ENCODE measurements around the gene PIEZO1. TPM values are rescaled to one million over a fixed set of nuclear protein-coding genes. Genes with fewer than 3 reads are reported as not detected.

The PIEZO1 gene
- total and polyA plus RNA-seq, 7 experiments from 2014 or later, result 3.6 to 237 (median 111) TPM

DNA sequence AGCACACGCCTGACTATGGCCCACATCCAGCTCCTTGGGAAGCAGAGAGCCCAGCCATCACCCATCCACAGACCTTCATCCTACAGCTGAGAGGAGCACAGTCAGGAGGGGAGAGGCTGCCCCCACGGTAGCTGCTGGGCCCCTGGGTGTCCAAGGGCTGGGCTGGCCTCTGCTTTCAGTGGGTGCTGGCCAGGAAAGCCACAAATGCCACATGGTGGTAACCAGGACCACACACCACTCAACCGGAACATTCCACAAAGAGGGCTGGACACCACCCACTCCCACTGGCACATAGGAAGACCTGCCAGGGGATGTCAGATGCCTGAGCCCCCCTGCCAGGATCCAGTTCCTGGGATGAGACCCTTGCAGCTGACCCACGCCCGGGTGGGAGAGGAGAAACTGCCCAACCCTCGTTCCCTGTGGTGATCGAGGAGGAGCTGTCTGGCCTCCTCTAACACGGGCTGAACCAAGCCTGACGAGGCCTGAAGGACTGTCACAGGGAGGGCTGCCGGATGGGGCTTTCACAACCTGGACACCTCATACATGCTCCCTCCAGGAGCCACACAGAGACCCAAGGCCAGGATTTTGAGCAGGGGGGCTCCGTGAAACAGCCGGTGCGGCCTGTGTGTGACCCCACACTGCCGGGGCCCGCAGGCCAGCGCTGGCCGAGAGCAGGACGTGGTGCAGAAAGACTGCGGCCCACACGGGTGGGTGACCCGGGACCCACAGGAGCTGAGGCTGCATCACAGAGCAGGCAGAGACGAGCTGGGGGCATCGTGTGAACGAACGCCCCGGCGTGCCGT, 30.7 kb downstream of the PIEZO1 start:
- H3K4me3 Mint-ChIP-seq, result no peak overlapping the region

DNA sequence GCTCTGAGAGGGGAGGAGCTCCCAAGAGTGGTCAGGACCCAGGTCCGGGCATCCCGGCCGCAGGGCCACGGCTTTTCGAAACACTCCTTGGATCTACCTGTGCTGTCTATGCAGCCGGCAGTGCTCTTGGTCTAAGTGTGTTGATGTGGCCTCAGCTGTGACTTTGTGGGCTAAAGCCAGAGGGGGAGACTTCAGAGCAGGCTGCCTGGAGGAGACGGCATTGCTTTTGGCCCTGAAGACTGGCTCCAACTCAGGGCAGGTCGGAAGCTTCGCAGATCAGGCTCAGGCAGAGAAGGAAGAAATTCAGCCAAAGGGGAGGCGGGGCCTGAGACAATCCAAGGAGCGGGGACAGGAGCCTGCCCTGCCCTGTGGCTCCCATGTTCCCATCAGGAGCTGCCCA, 31.4 kb downstream of the PIEZO1 start:
- H3K27ac Mint-ChIP-seq, result no peak overlapping the region
- POLR2A ChIA-PET, result interaction anchor here (1.0 kb wide), 1 partner anchor 28 kb away, joined by 3 read pairs; no protein-coding TSS in a partner anchor
- CTCF ChIA-PET, result interaction anchor here (1.0 kb wide), 1 partner anchor 17 kb away, joined by 4 read pairs; no protein-coding TSS in a partner anchor

More for the DNA sequence above, 30.7 kb downstream of the PIEZO1 start:
- DNase-seq, result no peak
- no peak for ATAC-seq
- Histone ChIP-seq H3K27ac (ENCODE audit: low read depth, low read length) (no peak overlapping the region), H3K36me3 (ENCODE audit: control insufficient read depth in 2 of 3, insufficient read depth in 3 of 3, low read length in 3 of 3) (no peaks in the 10 kb centered on the region), H3K9me3 (ENCODE audit: control insufficient read depth in 2 of 3, low read length in 3 of 3) (no peaks in the 10 kb centered on the region), H3K4me3 (ENCODE audit: low read length) (no peak overlapping the region), H3K27me3 (ENCODE audit: control insufficient read depth in 2 of 2, insufficient read depth in 2 of 2, low read length in 2 of 2) (no peaks in the 10 kb centered on the region), H3K4me1 (ENCODE audit: control insufficient read depth in 2 of 2, insufficient read depth in 2 of 2, low read length in 2 of 2) (peaks cover 3 to 11% of the 10 kb centered on the region in 2 donors)
- intact Hi-C loops (cut with micrococcal nuclease), result no loop called here
- H3K36me3 Mint-ChIP-seq, result peaks cover 0 to 6% (median 0%) of the 10 kb centered on the region in 5 donors
- POLR2A ChIA-PET, result interaction anchor here (1.0 kb wide), 1 partner anchor 27 kb away, joined by 3 read pairs; no protein-coding TSS in a partner anchor
- peaks cover 4 to 23% (median 8%) of the 10 kb centered on the region in 7 donors for H3K4me1 Mint-ChIP-seq
- H3K27ac Mint-ChIP-seq, result no peak overlapping the region
- no peaks in the 10 kb centered on the region for H3K27me3 Mint-ChIP-seq
- no peaks in the 10 kb centered on the region for H3K9me3 Mint-ChIP-seq
- CTCF ChIA-PET, result interaction anchor here (1.0 kb wide), 1 partner anchor 18 kb away, joined by 4 read pairs; no protein-coding TSS in a partner anchor

DNA sequence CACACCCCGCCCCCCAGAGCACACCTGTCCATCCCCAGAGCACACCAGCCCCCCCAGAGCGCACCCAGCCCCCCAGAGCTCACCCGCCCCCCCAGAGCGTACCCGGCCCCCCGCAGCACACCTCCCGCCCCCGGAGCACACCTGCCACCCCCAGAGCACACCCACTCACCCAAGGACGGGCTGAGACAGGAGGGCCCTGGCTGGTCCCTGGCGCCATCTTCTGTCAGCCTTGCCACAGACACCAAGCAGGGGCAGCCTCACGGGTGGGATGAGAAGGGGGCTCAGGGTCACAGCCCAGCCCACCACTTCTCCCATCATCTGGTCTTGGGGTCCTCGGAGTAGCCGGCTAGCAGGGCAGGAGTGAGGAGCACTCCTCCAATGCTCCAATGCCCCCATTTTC, 31.8 kb downstream of the PIEZO1 start:
- intact Hi-C loops (cut with micrococcal nuclease), result no loop called here
- H3K27ac Mint-ChIP-seq, result no peak overlapping the region

More for the DNA sequence above, 31.4 kb downstream of the PIEZO1 start:
- Histone ChIP-seq H3K36me3 (ENCODE audit: control insufficient read depth in 2 of 3, insufficient read depth in 3 of 3, low read length in 3 of 3) (no peaks in the 10 kb centered on the region), H3K9me3 (ENCODE audit: control insufficient read depth in 2 of 3, low read length in 3 of 3) (no peaks in the 10 kb centered on the region), H3K4me3 (ENCODE audit: low read length) (no peak overlapping the region), H3K27ac (ENCODE audit: low read depth, low read length) (no peak overlapping the region), H3K27me3 (ENCODE audit: control insufficient read depth in 2 of 2, insufficient read depth in 2 of 2, low read length in 2 of 2) (no peaks in the 10 kb centered on the region), H3K4me1 (ENCODE audit: control insufficient read depth in 2 of 2, insufficient read depth in 2 of 2, low read length in 2 of 2) (peaks cover 3 to 4% of the 10 kb centered on the region in 2 donors)
- Mint-ChIP-seq H3K36me3 (peaks cover 0 to 1% (median 0%) of the 10 kb centered on the region in 5 donors), H3K4me3 (no peak overlapping the region), H3K4me1 (peaks cover under 1 to 18% (median 2%) of the 10 kb centered on the region in 7 donors), H3K9me3 (no peaks in the 10 kb centered on the region), H3K27me3 (no peaks in the 10 kb centered on the region)
- no peak for DNase-seq
- ATAC-seq, result no peak
- intact Hi-C loops (cut with micrococcal nuclease), result no loop called here

DNA sequence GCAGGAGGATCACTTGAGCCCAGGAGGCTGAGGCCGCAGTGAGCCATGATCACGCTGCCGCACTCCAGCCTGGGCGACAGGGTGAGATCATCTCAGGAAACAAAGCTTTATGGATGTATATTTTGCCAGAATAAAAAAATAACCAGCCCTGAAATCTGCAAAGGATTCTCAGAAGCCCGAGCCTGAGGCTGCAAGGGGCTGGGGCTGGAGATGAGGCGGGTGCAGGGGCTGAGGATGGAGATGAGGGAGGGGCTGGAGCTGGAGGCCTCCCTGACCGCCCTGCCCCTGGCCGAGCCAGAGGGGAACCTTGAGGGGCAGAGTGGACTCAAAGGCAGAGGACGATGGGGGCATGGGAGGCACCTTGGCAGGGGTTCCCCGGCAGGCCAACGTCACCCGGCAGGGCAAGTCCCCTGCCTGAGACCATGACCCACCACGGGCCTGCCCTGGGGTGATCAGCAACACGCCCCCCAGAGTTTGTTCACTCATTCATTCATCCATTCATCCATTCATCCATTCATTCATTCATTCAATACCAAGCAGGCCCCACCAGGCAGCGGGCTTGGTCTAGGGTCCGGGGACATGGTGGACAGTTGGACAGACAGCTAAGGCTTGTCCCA, 32.5 kb downstream of the PIEZO1 start:
- ChIA-PET POLR2A (no interaction called here), CTCF (no interaction called here)
- ATAC-seq (no peak), DNase-seq (no peak)
- peak overlapping the region in 1 of 9 donors; percentile 31 for H3K27ac Mint-ChIP-seq
- intact Hi-C loops (cut with micrococcal nuclease), result no loop called here
- H3K4me1 ChIP-seq (ENCODE audit: control insufficient read depth in 2 of 2, insufficient read depth in 2 of 2, low read length in 2 of 2), result no peaks in the 10 kb centered on the region
- H3K27ac ChIP-seq (ENCODE audit: low read depth, low read length), result no peak overlapping the region
- H3K27me3 ChIP-seq (ENCODE audit: control insufficient read depth in 2 of 2, insufficient read depth in 2 of 2, low read length in 2 of 2), result no peaks in the 10 kb centered on the region
- no peaks in the 10 kb centered on the region for H3K9me3 Mint-ChIP-seq
- H3K36me3 ChIP-seq (ENCODE audit: control insufficient read depth in 2 of 3, insufficient read depth in 3 of 3, low read length in 3 of 3), result no peaks in the 10 kb centered on the region
- no peak overlapping the region for H3K4me3 Mint-ChIP-seq
- H3K27me3 Mint-ChIP-seq, result no peaks in the 10 kb centered on the region
- H3K4me1 Mint-ChIP-seq, result peaks cover 0 to 9% (median 2%) of the 10 kb centered on the region in 7 donors
- no peaks in the 10 kb centered on the region for H3K36me3 Mint-ChIP-seq
- H3K9me3 ChIP-seq (ENCODE audit: control insufficient read depth in 2 of 3, low read length in 3 of 3), result no peaks in the 10 kb centered on the region
- no peak overlapping the region for H3K4me3 ChIP-seq (ENCODE audit: low read length)

More for the DNA sequence above, 31.8 kb downstream of the PIEZO1 start:
- Histone ChIP-seq H3K4me3 (ENCODE audit: low read length) (no peak overlapping the region), H3K27ac (ENCODE audit: low read depth, low read length) (no peak overlapping the region), H3K9me3 (ENCODE audit: control insufficient read depth in 2 of 3, low read length in 3 of 3) (no peaks in the 10 kb centered on the region), H3K4me1 (ENCODE audit: control insufficient read depth in 2 of 2, insufficient read depth in 2 of 2, low read length in 2 of 2) (no peaks in the 10 kb centered on the region), H3K36me3 (ENCODE audit: control insufficient read depth in 2 of 3, insufficient read depth in 3 of 3, low read length in 3 of 3) (no peaks in the 10 kb centered on the region), H3K27me3 (ENCODE audit: control insufficient read depth in 2 of 2, insufficient read depth in 2 of 2, low read length in 2 of 2) (no peaks in the 10 kb centered on the region)
- ATAC-seq, result no peak
- no peak for DNase-seq
- ChIA-PET POLR2A (no interaction called here), CTCF (interaction anchor here (1.0 kb wide), 1 partner anchor 16 kb away, joined by 4 read pairs; no protein-coding TSS in a partner anchor)
- H3K4me3 Mint-ChIP-seq, result no peak overlapping the region
- H3K36me3 Mint-ChIP-seq, result no peaks in the 10 kb centered on the region
- no peaks in the 10 kb centered on the region for H3K9me3 Mint-ChIP-seq
- peaks cover 0 to 14% (median 0%) of the 10 kb centered on the region in 7 donors for H3K4me1 Mint-ChIP-seq
- H3K27me3 Mint-ChIP-seq, result no peaks in the 10 kb centered on the region

DNA sequence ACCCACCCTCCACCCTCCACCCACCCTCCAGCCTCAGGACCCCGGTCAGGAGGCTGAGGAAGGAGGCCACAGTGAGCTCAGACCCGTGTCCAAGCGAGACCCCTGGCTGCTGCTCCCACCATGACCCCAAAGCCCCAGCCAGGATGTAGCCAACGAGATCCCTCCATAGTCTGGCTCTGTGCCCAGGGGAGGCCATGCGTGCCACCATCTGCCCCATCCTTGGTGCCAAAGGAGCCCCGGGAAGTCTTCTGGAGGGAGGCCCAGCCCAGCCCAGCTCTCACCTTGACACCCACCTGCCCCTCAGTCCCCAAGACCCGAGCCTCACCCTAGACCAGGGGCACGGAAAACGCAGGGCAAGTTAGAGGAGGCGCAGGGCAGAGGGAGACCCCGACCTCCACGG, 34.2 kb downstream of the PIEZO1 start:
- DNase-seq, result no peak
- CTCF ChIA-PET, result no interaction called here

DNA sequence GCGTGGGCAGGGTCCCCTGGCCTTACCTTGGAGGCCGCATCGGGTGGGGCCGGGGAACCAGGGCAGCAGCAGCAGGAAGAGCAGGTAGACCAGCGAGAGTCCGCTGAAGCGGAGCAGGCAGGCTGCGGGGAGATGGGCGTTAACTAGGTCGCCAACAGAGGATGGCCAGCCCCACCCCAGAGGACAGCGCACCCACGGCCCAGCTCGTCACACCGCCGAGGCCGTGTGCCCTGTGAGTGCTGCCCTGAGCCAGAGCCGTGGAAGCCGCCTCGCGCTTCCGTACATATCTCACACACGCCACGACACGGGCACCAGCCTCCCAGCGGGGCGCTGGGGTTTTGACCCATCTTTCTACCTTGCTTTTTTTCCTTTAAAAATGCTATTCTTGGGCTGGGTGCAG, 35.7 kb downstream of the PIEZO1 start:
- H3K9me3 Mint-ChIP-seq, result no peaks in the 10 kb centered on the region
- H3K27ac ChIP-seq (ENCODE audit: low read depth, low read length), result no peak overlapping the region
- DNase-seq (no peak), ATAC-seq (no peak)
- H3K4me3 Mint-ChIP-seq, result no peak overlapping the region
- no peaks in the 10 kb centered on the region for H3K27me3 ChIP-seq (ENCODE audit: control insufficient read depth in 2 of 2, insufficient read depth in 2 of 2, low read length in 2 of 2)
- H3K36me3 Mint-ChIP-seq, result no peaks in the 10 kb centered on the region
- H3K4me1 Mint-ChIP-seq, result peaks cover 7 to 16% (median 14%) of the 10 kb centered on the region in 7 donors
- no peaks in the 10 kb centered on the region for H3K27me3 Mint-ChIP-seq
- H3K4me1 ChIP-seq (ENCODE audit: control insufficient read depth in 2 of 2, insufficient read depth in 2 of 2, low read length in 2 of 2), result peaks cover 10 to 17% of the 10 kb centered on the region in 2 donors
- H3K27ac Mint-ChIP-seq, result peak overlapping the region in 1 of 9 donors; percentile 43
- ChIA-PET POLR2A (interaction anchor here (0.6 to 1.5 kb wide), 2 partner anchors 12 to 57 kb away, joined by 3 read pairs; no protein-coding TSS in a partner anchor), CTCF (no interaction called here)
- no peaks in the 10 kb centered on the region for H3K36me3 ChIP-seq (ENCODE audit: control insufficient read depth in 2 of 3, insufficient read depth in 3 of 3, low read length in 3 of 3)
- no peak overlapping the region for H3K4me3 ChIP-seq (ENCODE audit: low read length)
- H3K9me3 ChIP-seq (ENCODE audit: control insufficient read depth in 2 of 3, low read length in 3 of 3), result no peaks in the 10 kb centered on the region
- intact Hi-C loops (cut with micrococcal nuclease), result no loop called here

More for the DNA sequence above, 34.2 kb downstream of the PIEZO1 start:
- no peaks in the 10 kb centered on the region for H3K27me3 Mint-ChIP-seq
- Histone ChIP-seq H3K36me3 (ENCODE audit: control insufficient read depth in 2 of 3, insufficient read depth in 3 of 3, low read length in 3 of 3) (no peaks in the 10 kb centered on the region), H3K9me3 (ENCODE audit: control insufficient read depth in 2 of 3, low read length in 3 of 3) (no peaks in the 10 kb centered on the region), H3K27me3 (ENCODE audit: control insufficient read depth in 2 of 2, insufficient read depth in 2 of 2, low read length in 2 of 2) (no peaks in the 10 kb centered on the region), H3K4me1 (ENCODE audit: control insufficient read depth in 2 of 2, insufficient read depth in 2 of 2, low read length in 2 of 2) (peaks cover 3 to 4% of the 10 kb centered on the region in 2 donors), H3K27ac (ENCODE audit: low read depth, low read length) (no peak overlapping the region), H3K4me3 (ENCODE audit: low read length) (no peak overlapping the region)
- H3K4me3 Mint-ChIP-seq, result no peak overlapping the region
- intact Hi-C loops (cut with micrococcal nuclease), result no loop called here
- H3K36me3 Mint-ChIP-seq, result no peaks in the 10 kb centered on the region
- POLR2A ChIA-PET, result interaction anchor here (1.5 kb wide), 2 partner anchors 14 to 31 kb away, joined by 3 to 4 read pairs; no protein-coding TSS in a partner anchor
- H3K9me3 Mint-ChIP-seq, result no peaks in the 10 kb centered on the region
- no peak for ATAC-seq
- no peak overlapping the region for H3K27ac Mint-ChIP-seq
- peaks cover 3 to 11% (median 8%) of the 10 kb centered on the region in 7 donors for H3K4me1 Mint-ChIP-seq
